Neural progenitor cell (in vitro differentiated cells): ENCODE measurements around the gene PEX14. TPM values are rescaled to one million over a fixed set of nuclear protein-coding genes. Genes with fewer than 3 reads are reported as not detected.

Source experiments
- DNase-seq: peaks from one replicate; pipeline ENCODE4 v3.0.0-alpha.2; 2016; ENCODE audit warnings: low spot score
- H2AFZ ChIP-seq: fragments of 200-600 bp; sonication (generic); replicated peaks from 2 replicates; pipeline ENCODE4 v1.6.1; 2016; ENCODE audit warnings: antibody characterized with exemption
- H3F3A ChIP-seq: fragments of 200-600 bp; sonication (generic); 2 replicates; pipeline ENCODE4 v1.6.1; 2016; ENCODE audit warnings: antibody characterized with exemption, low read depth
- H3K27ac ChIP-seq: fragments of 200-600 bp; sonication (generic); 2 replicates; pipeline ENCODE4 v1.5.1; 2016; ENCODE audit warnings: mild to moderate bottlenecking
- H3K27me3 ChIP-seq: fragments of 200-600 bp; sonication (generic); 2 replicates; pipeline ENCODE4 v1.6.1; 2016; ENCODE audit warnings: mild to moderate bottlenecking, moderate library complexity
- H3K36me3 ChIP-seq: fragments of 200-600 bp; sonication (generic); 2 replicates; pipeline ENCODE4 v1.5.1; 2016
- H3K4me1 ChIP-seq: fragments of 200-600 bp; sonication (generic); 2 replicates; pipeline ENCODE4 v1.6.1; 2016; ENCODE audit warnings: mixed run types
- H3K4me2 ChIP-seq: fragments of 200-600 bp; sonication (generic); 2 replicates; pipeline ENCODE4 v1.6.1; 2016
- H3K4me3 ChIP-seq: fragments of 200-600 bp; sonication (generic); 2 replicates; pipeline ENCODE4 v1.5.1; 2016
- H3K79me2 ChIP-seq: fragments of 200-600 bp; sonication (generic); 2 replicates; pipeline ENCODE4 v1.6.1; 2016; ENCODE audit warnings: low read depth
- H3K9ac ChIP-seq: fragments of 200-600 bp; sonication (generic); 2 replicates; pipeline ENCODE4 v1.6.1; 2016
- H3K9me3 ChIP-seq: fragments of 200-600 bp; sonication (generic); 2 replicates; pipeline ENCODE4 v1.5.1; 2016; ENCODE audit warnings: low read depth
- H4K20me1 ChIP-seq: fragments of 200-600 bp; sonication (generic); 2 replicates; pipeline ENCODE4 v1.6.1; 2016; ENCODE audit warnings: low read depth
- H3K27ac Mint-ChIP-seq: 3 replicates; pipeline ENCODE4 v1.8.0; 2021; ENCODE audit warnings: mixed read lengths
- H3K27me3 Mint-ChIP-seq: 2 replicates; pipeline ENCODE4 v1.8.0; 2022; ENCODE audit warnings: low read depth, mild to moderate bottlenecking, inconsistent platforms, moderate library complexity, mixed read lengths; ENCODE audit not compliant: insufficient read depth
- H3K36me3 Mint-ChIP-seq: 3 replicates; pipeline ENCODE4 v1.8.0; 2021; ENCODE audit warnings: mixed read lengths
- H3K4me1 Mint-ChIP-seq: 3 replicates; pipeline ENCODE4 v1.8.0; 2021; ENCODE audit warnings: mixed read lengths
- H3K4me3 Mint-ChIP-seq: 3 replicates; pipeline ENCODE4 v1.8.0; 2021; ENCODE audit warnings: mild to moderate bottlenecking, moderate library complexity, mixed read lengths
- H3K9me3 Mint-ChIP-seq: 3 replicates; pipeline ENCODE4 v1.8.0; 2020; ENCODE audit warnings: mixed read lengths
- CTCF ChIP-seq: fragments of 200-600 bp; sonication (generic); IDR thresholded peaks from 2 replicates; pipeline ENCODE4 v1.5.1; 2017; ENCODE audit warnings: antibody characterized with exemption, mild to moderate bottlenecking
- EZH2 ChIP-seq: fragments of 200-600 bp; sonication (generic); IDR thresholded peaks from 2 replicates; pipeline ENCODE4 v1.6.1; 2017; ENCODE audit warnings: antibody characterized with exemption, mild to moderate bottlenecking, moderate library complexity
- EZH2phosphoT487 ChIP-seq: fragments of 200-600 bp; sonication (generic); IDR thresholded peaks from 2 replicates; pipeline ENCODE4 v1.6.1; 2017; ENCODE audit warnings: antibody characterized with exemption
- total RNA-seq: library from RNA; depleted of rRNA; stranded (reverse); fragments of >200 nt; gene quantifications from 2 replicates; pipeline ENCODE4 v1.2.3, GENCODE V29; 2015; ENCODE audit warnings: low replicate concordance

PEX14 gene
- total RNA-seq, 1 donor from 2014 or later, result 9.3 TPM

GRCh38 chr1:10601342-10602070 is 126.8 kb downstream of the PEX14 start:
- peak overlapping the region; percentile 39 for H3K27ac Mint-ChIP-seq
- TF ChIP-seq EZH2phosphoT487, result no peak
- no peak for TF ChIP-seq EZH2
- no peak for TF ChIP-seq CTCF

GRCh38 chr1:10602936-10603335 is 128.2 kb downstream of the PEX14 start:
- no peaks in the 10 kb centered on the region for H3K36me3 ChIP-seq
- H4K20me1 ChIP-seq, result peaks cover 15% of the 10 kb centered on the region
- no peak overlapping the region for H3K4me2 ChIP-seq
- H3K27ac ChIP-seq, result no peak overlapping the region
- H3K4me1 ChIP-seq, result peaks cover 17% of the 10 kb centered on the region
- Mint-ChIP-seq H3K4me1 (peaks cover 41% of the 10 kb centered on the region), H3K9me3 (no peaks in the 10 kb centered on the region), H3K27me3 (peaks cover 2% of the 10 kb centered on the region), H3K4me3 (no peak overlapping the region), H3K36me3 (peaks cover 10% of the 10 kb centered on the region), H3K27ac (no peak overlapping the region)
- H3F3A ChIP-seq, result peaks cover 7% of the 10 kb centered on the region
- DNase-seq, result no peak
- no peak overlapping the region for H2AFZ ChIP-seq
- no peaks in the 10 kb centered on the region for H3K27me3 ChIP-seq
- TF ChIP-seq EZH2phosphoT487 (no peak), CTCF (no peak), EZH2 (no peak)
- no peak overlapping the region for H3K9ac ChIP-seq
- no peaks in the 10 kb centered on the region for H3K9me3 ChIP-seq
- H3K79me2 ChIP-seq, result no peaks in the 10 kb centered on the region
- H3K4me3 ChIP-seq, result no peak overlapping the region

More at GRCh38 chr1:10601342-10602070, 126.8 kb downstream of the PEX14 start:
- Histone ChIP-seq H3K9ac (no peak overlapping the region), H3K27ac (no peak overlapping the region), H3K79me2 (no peaks in the 10 kb centered on the region), H3F3A (peaks cover 7% of the 10 kb centered on the region), H3K27me3 (no peaks in the 10 kb centered on the region), H2AFZ (no peak overlapping the region), H3K36me3 (no peaks in the 10 kb centered on the region), H3K4me1 (peaks cover 19% of the 10 kb centered on the region), H3K9me3 (no peaks in the 10 kb centered on the region), H4K20me1 (peaks cover 24% of the 10 kb centered on the region), H3K4me2 (no peak overlapping the region), H3K4me3 (no peak overlapping the region)
- no peak for DNase-seq
- peaks cover 10% of the 10 kb centered on the region for H3K36me3 Mint-ChIP-seq
- H3K4me3 Mint-ChIP-seq, result peak overlapping the region; percentile 43
- no peaks in the 10 kb centered on the region for H3K9me3 Mint-ChIP-seq
- peaks cover 2% of the 10 kb centered on the region for H3K27me3 Mint-ChIP-seq
- peaks cover 52% of the 10 kb centered on the region for H3K4me1 Mint-ChIP-seq

- no peaks in the 10 kb centered on the region for H3K9me3 Mint-ChIP-seq
- H3F3A ChIP-seq, result peaks cover 17% of the 10 kb centered on the region
- TF ChIP-seq EZH2phosphoT487 (no peak), CTCF (no peak), EZH2 (no peak)
- no peaks in the 10 kb centered on the region for H3K79me2 ChIP-seq
- H3K9me3 ChIP-seq, result no peaks in the 10 kb centered on the region
- H3K27ac ChIP-seq, result no peak overlapping the region
- H3K36me3 ChIP-seq, result no peaks in the 10 kb centered on the region
- peaks cover 27% of the 10 kb centered on the region for H3K4me1 Mint-ChIP-seq
- H3K27me3 ChIP-seq, result no peaks in the 10 kb centered on the region
- peaks cover 14% of the 10 kb centered on the region for H3K4me1 ChIP-seq
- peaks cover 10% of the 10 kb centered on the region for H3K36me3 Mint-ChIP-seq
- H3K4me3 ChIP-seq, result no peak overlapping the region
- H3K9ac ChIP-seq, result no peak overlapping the region
- no peak overlapping the region for H3K4me3 Mint-ChIP-seq
- H3K27me3 Mint-ChIP-seq, result peaks cover 2% of the 10 kb centered on the region
- peaks cover 14% of the 10 kb centered on the region for H4K20me1 ChIP-seq
- H3K27ac Mint-ChIP-seq, result no peak overlapping the region
- no peak for DNase-seq
- H3K4me2 ChIP-seq, result no peak overlapping the region
- no peak overlapping the region for H2AFZ ChIP-seq
Measured at GRCh38 chr1:10604966-10605365, 130.2 kb downstream of the PEX14 start.
